Astrocyte of the cerebellum (primary cell): ENCODE measurements around the gene GABRB2.
A peak's percentile ranks its signal among the peaks of the same experiment; 100 is the strongest.

Source experiments
- DNase-seq: peaks from one replicate; pipeline ENCODE4 v3.0.0-alpha.2; 2011; ENCODE audit warnings: low read depth
- H3K4me3 ChIP-seq: 2 replicates; pipeline ENCODE4 v1.5.1; 2011; ENCODE audit warnings: mild to moderate bottlenecking, low read depth, low read length, moderate library complexity
- in situ Hi-C: cut with HindIII; loops from 2 replicates; pipeline ENCODE4 v1.10.0; 2017; ENCODE audit warnings: low sequenced_read_pairs
- TF ChIP-seq, protein P1 (sequence below): IDR thresholded peaks from 2 replicates; pipeline ENCODE4 v1.5.1; 2012; ENCODE audit warnings: low read length, low read depth, moderate library complexity, mild to moderate bottlenecking; ENCODE audit errors: missing control alignments

The GABRB2 gene

GRCh38 chr5:161546470-161547301, at the start of gene GABRB2:
Gene GABRB2, minus strand, starts transcription at chr5:161546725. Its CDS starts 82 bp downstream, at chr5:161546643.
- TF ChIP-seq, protein P1, sequence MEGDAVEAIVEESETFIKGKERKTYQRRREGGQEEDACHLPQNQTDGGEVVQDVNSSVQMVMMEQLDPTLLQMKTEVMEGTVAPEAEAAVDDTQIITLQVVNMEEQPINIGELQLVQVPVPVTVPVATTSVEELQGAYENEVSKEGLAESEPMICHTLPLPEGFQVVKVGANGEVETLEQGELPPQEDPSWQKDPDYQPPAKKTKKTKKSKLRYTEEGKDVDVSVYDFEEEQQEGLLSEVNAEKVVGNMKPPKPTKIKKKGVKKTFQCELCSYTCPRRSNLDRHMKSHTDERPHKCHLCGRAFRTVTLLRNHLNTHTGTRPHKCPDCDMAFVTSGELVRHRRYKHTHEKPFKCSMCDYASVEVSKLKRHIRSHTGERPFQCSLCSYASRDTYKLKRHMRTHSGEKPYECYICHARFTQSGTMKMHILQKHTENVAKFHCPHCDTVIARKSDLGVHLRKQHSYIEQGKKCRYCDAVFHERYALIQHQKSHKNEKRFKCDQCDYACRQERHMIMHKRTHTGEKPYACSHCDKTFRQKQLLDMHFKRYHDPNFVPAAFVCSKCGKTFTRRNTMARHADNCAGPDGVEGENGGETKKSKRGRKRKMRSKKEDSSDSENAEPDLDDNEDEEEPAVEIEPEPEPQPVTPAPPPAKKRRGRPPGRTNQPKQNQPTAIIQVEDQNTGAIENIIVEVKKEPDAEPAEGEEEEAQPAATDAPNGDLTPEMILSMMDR = no peak
- H3K4me3 ChIP-seq = peak within 1 kb of the TSS; percentile 54
- in situ Hi-C loops = no loop called here
- DNase-seq = peak; percentile 22

- no peak for DNase-seq
- H3K4me3 ChIP-seq = no peak overlapping the region
- TF ChIP-seq, protein P1 = no peak
- in situ Hi-C loops = no loop called here
Observed at GRCh38 chr5:161585798-161586197, 39.3 kb upstream of the GABRB2 start.

GRCh38 chr5:161580621-161581020, 34.1 kb upstream of the GABRB2 start:
- TF ChIP-seq, protein P1 = no peak
- no peak for DNase-seq
- in situ Hi-C loops = no loop called here
- no peak overlapping the region for H3K4me3 ChIP-seq

DNA sequence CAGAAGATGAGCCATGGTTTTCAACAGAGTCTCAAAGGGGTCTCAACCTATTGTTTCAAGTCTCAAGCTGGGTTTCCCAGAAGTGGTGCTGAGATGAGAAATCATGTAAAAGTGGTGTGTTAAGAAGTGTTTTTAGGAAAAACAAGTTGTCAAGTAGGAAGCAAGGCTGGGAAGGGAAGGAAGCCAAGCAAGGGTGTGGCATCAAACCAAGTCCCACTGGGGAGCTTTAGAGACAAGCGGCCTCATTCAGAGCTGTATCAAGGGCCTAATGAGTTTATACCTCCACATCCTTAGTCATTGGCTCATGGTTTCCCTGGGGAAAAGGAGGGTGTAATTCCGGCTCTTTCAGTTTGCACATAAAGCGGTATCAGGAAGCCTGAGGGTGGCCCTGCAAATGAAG, 26.4 kb upstream of the GABRB2 start:
- DNase-seq = no peak
- H3K4me3 ChIP-seq = no peak overlapping the region
- TF ChIP-seq, protein P1 = no peak
- in situ Hi-C loops = no loop called here

GRCh38 chr5:161566081-161566480, 19.6 kb upstream of the GABRB2 start:
- TF ChIP-seq, protein P1 = no peak
- in situ Hi-C loops = no loop called here
- H3K4me3 ChIP-seq = no peak overlapping the region
- DNase-seq = no peak

GRCh38 chr5:161562446-161562845, 15.9 kb upstream of the GABRB2 start:
- TF ChIP-seq, protein P1 = no peak
- no peak overlapping the region for H3K4me3 ChIP-seq
- in situ Hi-C loops = no loop called here
- no peak for DNase-seq
